Caco-2 (cell line): ENCODE data around the gene PRKAG2. TPM values are rescaled to one million over a fixed set of nuclear protein-coding genes. Genes with fewer than 3 reads are reported as not detected.

Experiments used
- BruUV-seq: library from RNA; stranded (reverse); fragments of 400-500 nt; replicated peaks from 2 replicates; lab custom pipeline; 2021; lab: Mats Ljungman, UMichigan
- CTCF ChIA-PET: fragments of 300-600 bp; sonication (Branson Sonifier 250); formaldehyde crosslinking; loops from one replicate; lab custom pipeline; 2022; ENCODE audit warnings: antibody characterized with exemption; lab: Charles Lee
- POLR2A ChIA-PET: fragments of 300-600 bp; sonication (Branson Sonifier 250); formaldehyde crosslinking; loops from one replicate; lab custom pipeline; 2022; ENCODE audit warnings: antibody characterized with exemption; lab: Charles Lee
- DNase-seq, 2 experiments: peaks; one replicate each; pipeline versions ENCODE4 v3.0.0 to v3.0.0-alpha.2; 2020 to 2022
- H3K27me3 ChIP-seq: replicated peaks from 2 replicates; pipeline ENCODE4 v1.6.0; 2011; ENCODE audit warnings: low read length; ENCODE audit not compliant: control insufficient read depth, insufficient read depth
- H3K36me3 ChIP-seq: 2 replicates; pipeline ENCODE4 v1.5.1; 2011; ENCODE audit warnings: low read length; ENCODE audit not compliant: control insufficient read depth, insufficient read depth
- H3K4me1 ChIP-seq: fragments of 250-450 bp; sonication (Bioruptor Pico); 2 replicates; pipeline ENCODE4 v1.5.1; 2020; ENCODE audit warnings: mild to moderate bottlenecking
- H3K4me3 ChIP-seq: 2 replicates; pipeline ENCODE4 v1.5.1; 2011; ENCODE audit warnings: low read depth, mild to moderate bottlenecking, control low read depth, low read length
- H3K9me3 ChIP-seq: fragments of 250-450 bp; sonication (Bioruptor Pico); 2 replicates; pipeline ENCODE4 v1.5.1; 2020; ENCODE audit warnings: mild to moderate bottlenecking, moderate library complexity
- H3K27ac Mint-ChIP-seq: one replicate; pipeline ENCODE4 v1.8.0; 2022; ENCODE audit warnings: mixed read lengths; ENCODE audit not compliant: unreplicated experiment
- H3K27me3 Mint-ChIP-seq: one replicate; pipeline ENCODE4 v1.8.0; 2022; ENCODE audit warnings: mixed read lengths; ENCODE audit not compliant: insufficient read depth, unreplicated experiment
- H3K36me3 Mint-ChIP-seq: one replicate; pipeline ENCODE4 v1.8.0; 2022; ENCODE audit warnings: mild to moderate bottlenecking, mixed read lengths; ENCODE audit not compliant: insufficient read depth, unreplicated experiment
- H3K4me1 Mint-ChIP-seq: one replicate; pipeline ENCODE4 v1.8.0; 2022; ENCODE audit warnings: low read depth, mixed read lengths; ENCODE audit not compliant: unreplicated experiment
- H3K4me3 Mint-ChIP-seq: one replicate; pipeline ENCODE4 v1.8.0; 2022; ENCODE audit warnings: mild to moderate bottlenecking, moderate library complexity, mixed read lengths; ENCODE audit not compliant: unreplicated experiment
- H3K9me3 Mint-ChIP-seq: one replicate; pipeline ENCODE4 v1.8.0; 2022; ENCODE audit warnings: mixed read lengths; ENCODE audit not compliant: unreplicated experiment
- intact Hi-C: fragments of 100-400 bp; cut with micrococcal nuclease; formaldehyde crosslinking; loops from one replicate; pipeline ENCODE4 v1.10.0; 2022; ENCODE audit not compliant: unreplicated experiment
- total RNA-seq: library from RNA; stranded (reverse); gene quantifications from 2 replicates; pipeline ENCODE4 v1.2.3, GENCODE V29; 2022
- TF ChIP-seq, protein P1 (sequence below), 2 experiments: fragments of 200-600 bp in 1 of 2; IDR thresholded peaks; 1 replicate in 1 of 2; 2 replicates in 1 of 2; pipeline versions ENCODE4 v1.5.1 to v1.8.0; 2011 to 2022; ENCODE audit warnings: antibody characterized with exemption in 1 of 2, control low read depth in 1 of 2, inconsistent platforms in 1 of 2, low read depth in 1 of 2, low read length in 1 of 2, mild to moderate bottlenecking in 1 of 2, moderate library complexity in 1 of 2; ENCODE audit not compliant: insufficient read depth in 1 of 2, severe bottlenecking in 1 of 2, unreplicated experiment in 1 of 2

PRKAG2 gene
- total RNA-seq, 1 experiment from 2014 or later = 15.9 TPM

DNA sequence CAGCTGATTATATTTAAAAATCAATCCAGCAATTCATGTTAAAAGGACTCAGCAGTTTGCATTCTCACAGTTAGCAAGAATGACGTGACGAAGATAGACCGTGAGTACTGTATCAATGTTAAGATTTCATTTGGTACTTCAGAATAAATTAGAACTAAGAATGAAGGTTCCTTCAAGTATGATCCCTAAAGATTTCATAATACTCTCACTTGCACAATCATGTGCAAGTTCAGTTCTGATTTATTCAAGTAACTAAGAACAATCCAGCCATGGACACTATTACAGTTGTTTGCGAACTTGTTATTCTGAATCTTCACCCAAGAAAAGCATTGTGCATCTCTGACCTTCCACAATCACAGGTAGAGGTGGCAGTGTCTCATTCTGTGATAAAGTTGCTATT lies 365.0 kb downstream of the PRKAG2 start:
- intact Hi-C loops = no loop called here
- Histone ChIP-seq H3K9me3 (no peaks in the 10 kb centered on the region), H3K27me3 (no peaks in the 10 kb centered on the region), H3K4me1 (peaks cover 9% of the 10 kb centered on the region; the same call in 1 of the 2 replicates), H3K36me3 (no peaks in the 10 kb centered on the region), H3K4me3 (no peak overlapping the region)
- POLR2A ChIA-PET = interaction anchor here (1.5 kb wide), 1 partner anchor 8 kb away, joined by 3 read pairs; no protein-coding TSS in a partner anchor
- Mint-ChIP-seq H3K27me3 (no peaks in the 10 kb centered on the region), H3K4me3 (no peak overlapping the region), H3K4me1 (peaks cover 21% of the 10 kb centered on the region), H3K27ac (no peak overlapping the region), H3K9me3 (no peaks in the 10 kb centered on the region), H3K36me3 (peaks cover 25% of the 10 kb centered on the region)
- no peak for DNase-seq
- TF ChIP-seq, protein P1, sequence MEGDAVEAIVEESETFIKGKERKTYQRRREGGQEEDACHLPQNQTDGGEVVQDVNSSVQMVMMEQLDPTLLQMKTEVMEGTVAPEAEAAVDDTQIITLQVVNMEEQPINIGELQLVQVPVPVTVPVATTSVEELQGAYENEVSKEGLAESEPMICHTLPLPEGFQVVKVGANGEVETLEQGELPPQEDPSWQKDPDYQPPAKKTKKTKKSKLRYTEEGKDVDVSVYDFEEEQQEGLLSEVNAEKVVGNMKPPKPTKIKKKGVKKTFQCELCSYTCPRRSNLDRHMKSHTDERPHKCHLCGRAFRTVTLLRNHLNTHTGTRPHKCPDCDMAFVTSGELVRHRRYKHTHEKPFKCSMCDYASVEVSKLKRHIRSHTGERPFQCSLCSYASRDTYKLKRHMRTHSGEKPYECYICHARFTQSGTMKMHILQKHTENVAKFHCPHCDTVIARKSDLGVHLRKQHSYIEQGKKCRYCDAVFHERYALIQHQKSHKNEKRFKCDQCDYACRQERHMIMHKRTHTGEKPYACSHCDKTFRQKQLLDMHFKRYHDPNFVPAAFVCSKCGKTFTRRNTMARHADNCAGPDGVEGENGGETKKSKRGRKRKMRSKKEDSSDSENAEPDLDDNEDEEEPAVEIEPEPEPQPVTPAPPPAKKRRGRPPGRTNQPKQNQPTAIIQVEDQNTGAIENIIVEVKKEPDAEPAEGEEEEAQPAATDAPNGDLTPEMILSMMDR (IDR thresholded peaks at IDR 0.05; ENCODE audit: insufficient read depth in 1 of 2, low read depth in 1 of 2, low read length in 1 of 2, severe bottlenecking in 1 of 2, unreplicated experiment in 1 of 2) = no peak
- CTCF ChIA-PET = no interaction called here
- no TSS peak for BruUV-seq

DNA sequence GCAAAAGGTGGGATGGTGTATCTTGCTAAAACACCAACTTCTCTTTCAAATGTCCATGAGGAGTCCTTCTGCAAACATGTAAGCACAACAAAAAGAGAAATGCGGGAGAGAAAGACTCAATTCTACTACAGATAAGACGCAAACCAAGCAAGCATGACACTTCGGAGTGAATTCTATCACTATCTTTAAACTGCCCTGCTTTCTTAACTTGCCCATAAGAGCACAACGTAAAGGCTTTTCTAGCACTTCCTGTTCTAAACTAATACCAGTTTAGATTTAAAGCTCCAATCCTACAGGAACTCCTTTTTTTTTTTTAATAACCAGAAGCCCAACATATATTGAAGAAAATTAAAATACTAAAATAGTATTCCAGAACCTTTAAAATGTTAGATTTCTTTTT lies 365.6 kb downstream of the PRKAG2 start:
- ChIA-PET POLR2A (interaction anchor here (1.5 kb wide), 1 partner anchor 9 kb away, joined by 3 read pairs; no protein-coding TSS in a partner anchor), CTCF (no interaction called here)
- peaks cover 5% of the 10 kb centered on the region; the same call in 1 of the 2 replicates for H3K4me1 ChIP-seq
- no peaks in the 10 kb centered on the region for H3K27me3 ChIP-seq
- H3K4me3 ChIP-seq = no peak overlapping the region
- DNase-seq = no peak
- H3K36me3 ChIP-seq = no peaks in the 10 kb centered on the region
- Mint-ChIP-seq H3K27me3 (no peaks in the 10 kb centered on the region), H3K9me3 (no peaks in the 10 kb centered on the region), H3K4me1 (peaks cover 21% of the 10 kb centered on the region), H3K27ac (no peak overlapping the region), H3K4me3 (no peak overlapping the region), H3K36me3 (peaks cover 25% of the 10 kb centered on the region)
- no TSS peak for BruUV-seq
- H3K9me3 ChIP-seq = no peaks in the 10 kb centered on the region
- intact Hi-C loops = no loop called here
- TF ChIP-seq, protein P1 (IDR thresholded peaks at IDR 0.05; ENCODE audit: insufficient read depth in 1 of 2, low read depth in 1 of 2, low read length in 1 of 2, severe bottlenecking in 1 of 2, unreplicated experiment in 1 of 2) = no peak

DNA sequence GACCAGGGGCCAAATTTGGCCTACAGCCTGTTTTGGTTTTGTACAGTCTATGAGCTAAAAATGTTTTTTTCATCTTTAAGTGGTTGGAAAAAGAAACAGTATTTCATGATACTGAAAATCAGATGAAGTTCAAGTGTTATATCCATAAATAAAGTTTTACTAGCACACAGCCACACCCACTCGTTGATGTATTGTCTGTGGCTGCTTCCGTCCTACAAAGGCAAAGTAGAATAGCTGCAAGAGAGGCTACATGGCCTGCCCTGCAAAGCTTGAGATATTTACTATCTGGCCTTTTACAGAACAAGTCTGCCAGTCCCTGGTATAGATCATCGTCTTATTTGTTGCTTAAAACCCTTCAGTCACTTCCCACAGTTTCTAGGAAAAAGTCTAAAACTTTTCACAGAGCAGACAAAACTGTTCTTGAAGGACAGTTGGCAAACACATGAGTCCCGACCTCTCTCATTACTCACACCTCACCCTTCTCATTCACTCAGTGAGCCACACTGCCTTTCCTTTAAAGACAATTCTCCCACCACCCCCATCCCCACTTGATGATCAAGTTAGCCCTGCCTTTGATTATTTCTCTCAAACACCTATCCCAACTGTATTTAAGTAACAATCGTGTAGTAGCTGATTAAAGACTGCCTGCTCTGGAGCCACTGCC lies 367.1 kb downstream of the PRKAG2 start:
- H3K4me3 Mint-ChIP-seq = no peak overlapping the region
- Histone ChIP-seq H3K4me3 (no peak overlapping the region), H3K4me1 (peaks cover 5% of the 10 kb centered on the region; the same call in 1 of the 2 replicates), H3K36me3 (no peaks in the 10 kb centered on the region), H3K27me3 (no peaks in the 10 kb centered on the region), H3K9me3 (no peaks in the 10 kb centered on the region)
- TF ChIP-seq, protein P1 (IDR thresholded peaks at IDR 0.05; ENCODE audit: insufficient read depth in 1 of 2, low read depth in 1 of 2, low read length in 1 of 2, severe bottlenecking in 1 of 2, unreplicated experiment in 1 of 2) = no peak
- ChIA-PET CTCF (no interaction called here), POLR2A (interaction anchor here (0.7 kb wide), 1 partner anchor 12 kb away, joined by 3 read pairs; no protein-coding TSS in a partner anchor)
- peaks cover 15% of the 10 kb centered on the region for H3K36me3 Mint-ChIP-seq
- peaks cover 12% of the 10 kb centered on the region for H3K4me1 Mint-ChIP-seq
- DNase-seq = no peak
- BruUV-seq = no TSS peak
- no peaks in the 10 kb centered on the region for H3K27me3 Mint-ChIP-seq
- no peaks in the 10 kb centered on the region for H3K9me3 Mint-ChIP-seq
- no peak overlapping the region for H3K27ac Mint-ChIP-seq
- intact Hi-C loops = no loop called here
